ENCODE data around the gene HSH2D. TPM values are rescaled to one million over a fixed set of nuclear protein-coding genes. Genes with fewer than 3 reads are reported as not detected.

The HSH2D gene
- total RNA-seq, 1 donor: not detected

DNA sequence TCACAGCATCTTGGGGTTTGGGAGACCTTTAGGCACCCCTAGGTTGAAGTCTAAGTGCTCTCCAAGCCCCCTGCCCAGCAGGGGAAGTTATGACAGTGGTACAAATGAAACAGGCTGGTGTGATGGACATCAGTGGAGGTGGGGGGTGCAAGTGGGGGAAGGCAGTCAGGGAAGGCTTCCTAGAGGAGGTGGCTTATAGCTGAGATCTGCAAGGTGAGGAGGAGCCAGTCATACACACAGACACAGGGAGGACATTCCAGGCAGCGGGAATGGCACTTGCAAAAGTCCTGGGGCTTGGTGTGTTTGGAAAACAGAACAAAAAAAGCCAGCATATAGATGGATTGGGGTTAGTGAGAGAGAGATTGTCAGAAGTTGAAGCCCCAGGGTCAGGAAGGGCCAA, 11.6 kb downstream of the HSH2D start:
- H3K4me3 ChIP-seq (ENCODE audit: low read depth, low read length): no peak overlapping the region
- no peak for DNase-seq (ENCODE audit: low read depth)
- TF ChIP-seq, protein P1, sequence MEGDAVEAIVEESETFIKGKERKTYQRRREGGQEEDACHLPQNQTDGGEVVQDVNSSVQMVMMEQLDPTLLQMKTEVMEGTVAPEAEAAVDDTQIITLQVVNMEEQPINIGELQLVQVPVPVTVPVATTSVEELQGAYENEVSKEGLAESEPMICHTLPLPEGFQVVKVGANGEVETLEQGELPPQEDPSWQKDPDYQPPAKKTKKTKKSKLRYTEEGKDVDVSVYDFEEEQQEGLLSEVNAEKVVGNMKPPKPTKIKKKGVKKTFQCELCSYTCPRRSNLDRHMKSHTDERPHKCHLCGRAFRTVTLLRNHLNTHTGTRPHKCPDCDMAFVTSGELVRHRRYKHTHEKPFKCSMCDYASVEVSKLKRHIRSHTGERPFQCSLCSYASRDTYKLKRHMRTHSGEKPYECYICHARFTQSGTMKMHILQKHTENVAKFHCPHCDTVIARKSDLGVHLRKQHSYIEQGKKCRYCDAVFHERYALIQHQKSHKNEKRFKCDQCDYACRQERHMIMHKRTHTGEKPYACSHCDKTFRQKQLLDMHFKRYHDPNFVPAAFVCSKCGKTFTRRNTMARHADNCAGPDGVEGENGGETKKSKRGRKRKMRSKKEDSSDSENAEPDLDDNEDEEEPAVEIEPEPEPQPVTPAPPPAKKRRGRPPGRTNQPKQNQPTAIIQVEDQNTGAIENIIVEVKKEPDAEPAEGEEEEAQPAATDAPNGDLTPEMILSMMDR (IDR thresholded peaks at IDR 0.05; ENCODE audit: insufficient read depth, low read length): no peak

DNA sequence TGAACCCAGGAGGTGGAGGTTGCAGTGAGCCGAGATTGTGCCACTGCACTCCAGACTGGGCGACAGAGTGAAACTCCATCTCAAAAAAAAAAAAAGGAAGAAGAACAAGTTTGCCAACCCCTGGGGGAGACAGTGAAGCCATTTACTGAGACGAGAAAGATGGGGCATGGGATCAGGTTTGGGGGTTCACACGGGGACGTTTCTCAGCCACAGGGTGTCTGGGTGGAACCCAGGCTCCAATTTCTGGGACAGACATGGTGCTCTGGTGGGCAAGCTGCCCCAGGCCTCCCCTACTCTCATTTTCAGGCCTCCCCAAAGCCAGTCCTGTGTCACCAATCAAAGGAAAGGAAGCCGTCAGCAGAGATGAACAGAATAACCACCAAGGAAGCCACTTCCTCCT, 13.4 kb downstream of the HSH2D start:
- H3K4me3 ChIP-seq (ENCODE audit: low read depth, low read length): no peak overlapping the region
- no peak for DNase-seq (ENCODE audit: low read depth)
- TF ChIP-seq, protein P1 (IDR thresholded peaks at IDR 0.05; ENCODE audit: insufficient read depth, low read length): no peak

DNA sequence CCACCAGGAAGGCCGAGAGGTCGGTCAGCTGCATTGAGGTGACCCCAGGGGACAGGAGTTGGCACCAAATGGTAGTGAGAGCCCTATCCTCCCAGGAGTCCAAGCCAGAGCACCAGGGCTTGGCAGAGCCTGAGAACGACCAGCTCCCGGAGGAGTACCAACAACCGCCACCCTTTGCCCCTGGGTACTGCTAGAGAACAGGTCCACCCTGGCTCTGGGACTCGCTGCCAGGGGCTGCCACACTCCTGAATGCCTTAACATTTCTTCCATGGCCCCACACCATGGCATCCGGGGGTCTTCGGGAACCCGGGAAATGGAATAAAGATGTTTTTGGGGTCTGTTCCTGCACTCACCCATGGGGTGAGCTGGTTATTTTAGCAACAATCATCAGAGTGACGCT, 14.1 kb downstream of the HSH2D start:
- no peak for DNase-seq (ENCODE audit: low read depth)
- H3K4me3 ChIP-seq (ENCODE audit: low read depth, low read length): no peak overlapping the region
- TF ChIP-seq, protein P1 (IDR thresholded peaks at IDR 0.05; ENCODE audit: insufficient read depth, low read length): no peak

DNA sequence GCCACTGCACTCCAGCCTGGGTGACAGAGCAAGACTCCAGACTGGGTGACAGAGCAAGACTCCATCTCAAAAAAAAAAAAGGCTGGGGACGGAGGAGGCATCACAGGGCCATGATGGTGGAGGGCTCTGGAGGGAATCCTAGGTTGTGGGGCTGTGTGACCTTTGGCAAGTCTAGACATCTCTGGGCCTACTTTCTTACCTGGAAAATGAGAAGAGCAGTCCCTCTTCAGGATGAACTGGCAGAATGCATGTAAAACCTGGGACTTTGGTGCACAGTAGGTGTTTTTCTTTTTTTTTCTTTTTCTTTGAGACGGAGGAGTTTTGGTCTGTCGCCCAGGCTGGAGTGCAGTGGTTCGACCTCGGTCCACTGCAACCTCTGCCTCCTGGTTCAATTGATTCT, 16.2 kb downstream of the HSH2D start:
- TF ChIP-seq, protein P1 (IDR thresholded peaks at IDR 0.05; ENCODE audit: insufficient read depth, low read length): no peak
- no peak for DNase-seq (ENCODE audit: low read depth)
- H3K4me3 ChIP-seq (ENCODE audit: low read depth, low read length): no peak overlapping the region

DNA sequence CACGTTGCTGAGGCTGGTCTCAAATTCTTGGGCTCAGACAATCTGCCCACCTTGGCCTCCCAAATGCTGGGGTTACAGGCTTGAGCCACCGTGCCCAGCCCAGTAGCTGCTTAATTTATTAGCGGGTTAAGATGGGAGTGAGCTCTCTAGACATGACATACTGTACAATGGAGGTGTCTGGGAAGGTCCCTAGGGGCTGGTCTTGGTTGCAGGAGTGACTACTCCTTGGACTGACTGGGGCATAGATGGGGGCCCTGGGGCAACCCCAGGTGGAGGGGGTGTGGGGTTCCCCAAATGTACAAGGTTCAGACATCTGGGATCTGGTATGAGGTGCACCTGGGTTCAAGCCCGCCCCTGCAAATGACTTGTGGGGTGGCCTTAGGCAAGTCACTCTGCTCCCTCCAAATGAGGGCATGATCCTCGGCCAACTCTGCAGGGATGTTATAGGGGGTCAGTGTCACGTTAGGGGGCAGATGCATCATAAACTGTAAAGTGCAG, 17.0 kb downstream of the HSH2D start:
- DNase-seq (ENCODE audit: low read depth): no peak
- H3K4me3 ChIP-seq (ENCODE audit: low read depth, low read length): no peak overlapping the region
- TF ChIP-seq, protein P1 (IDR thresholded peaks at IDR 0.05; ENCODE audit: insufficient read depth, low read length): no peak

DNA sequence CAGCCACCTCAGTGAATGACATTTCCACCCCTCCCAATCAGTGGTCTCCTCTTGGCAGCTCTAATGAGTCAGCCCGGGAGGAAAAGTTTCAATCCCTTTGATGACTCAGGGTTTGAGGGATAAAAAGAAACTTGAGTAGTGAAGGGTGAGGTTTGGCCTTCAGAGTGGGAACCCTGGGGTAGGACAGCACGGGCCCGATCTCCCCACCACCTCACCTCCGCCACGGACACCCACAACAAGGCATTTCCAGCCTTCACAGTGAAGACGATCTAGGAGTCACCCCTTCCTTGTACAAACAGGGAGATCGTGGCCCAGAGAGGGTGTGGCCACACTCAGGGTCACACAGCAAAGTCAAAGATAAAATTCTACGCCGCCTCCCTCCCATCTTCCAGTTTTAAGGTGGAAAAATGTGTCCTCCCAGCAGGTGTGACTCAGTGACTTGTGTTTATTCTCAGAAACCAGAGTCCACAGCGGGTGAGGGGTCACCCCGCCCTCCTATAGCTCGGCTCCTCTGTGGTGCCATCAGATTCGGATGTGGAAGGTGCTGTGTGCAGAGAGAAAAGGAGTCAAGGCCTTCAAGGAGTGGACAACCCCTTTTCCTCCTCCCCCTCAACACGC, 17.6 kb downstream of the HSH2D start:
- DNase-seq (ENCODE audit: low read depth): peak; percentile 38
- TF ChIP-seq, protein P1 (IDR thresholded peaks at IDR 0.05; ENCODE audit: insufficient read depth, low read length): no peak
- no peak overlapping the region for H3K4me3 ChIP-seq (ENCODE audit: low read depth, low read length)

DNA sequence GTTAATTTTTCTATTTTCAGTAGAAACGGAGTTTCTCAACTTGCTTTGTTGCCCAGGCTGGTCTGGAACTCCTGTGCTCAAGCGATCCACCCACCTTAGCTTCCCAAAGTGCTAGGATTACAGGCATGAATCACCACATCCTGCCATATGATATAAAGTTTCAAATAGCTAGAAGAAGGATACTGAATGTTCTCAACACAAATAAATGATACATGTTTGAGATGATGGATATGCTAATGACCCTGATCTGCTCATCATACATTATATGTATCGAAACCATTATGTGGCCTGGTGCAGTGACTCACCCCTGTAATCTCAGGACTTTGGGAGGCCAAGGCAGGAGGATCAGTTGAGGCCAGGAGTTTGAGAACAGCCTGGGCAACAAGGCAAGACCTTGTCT, 18.4 kb downstream of the HSH2D start:
- H3K4me3 ChIP-seq (ENCODE audit: low read depth, low read length): no peak overlapping the region
- TF ChIP-seq, protein P1 (IDR thresholded peaks at IDR 0.05; ENCODE audit: insufficient read depth, low read length): no peak
- peak; percentile 45 for DNase-seq (ENCODE audit: low read depth)

All from fibroblast of the aortic adventitia (primary cell).